ENCODE measurements around the gene RASAL1.

DNA sequence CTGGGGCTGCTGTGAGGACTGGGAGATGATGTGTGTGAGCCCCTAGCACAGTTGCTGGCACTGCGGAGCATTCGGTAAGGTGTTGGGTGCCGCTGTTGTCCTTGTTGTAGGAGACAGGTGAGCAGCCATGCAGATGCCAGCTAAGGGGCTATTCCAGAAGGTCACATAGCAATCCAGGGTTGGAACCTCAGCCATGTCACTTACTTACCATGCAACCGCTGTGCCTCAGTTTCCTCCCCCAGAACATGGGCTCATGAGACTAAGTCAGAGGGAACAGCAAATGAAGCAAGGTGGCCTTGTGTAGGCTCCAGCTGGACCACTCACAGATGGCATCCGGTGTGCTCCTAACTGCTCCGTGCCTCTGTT is 65.8 kb downstream of the RASAL1 start:
- TF ChIP-seq CTCF (IDR thresholded peaks at IDR 0.05) (no peak), POLR2A (IDR thresholded peaks at IDR 0.05) (no peak)

All from heart left ventricle (tissue), 13 donors.